NCI-H2227 (cell line): ENCODE results near the gene C16orf87.
"Not testable (repeated sequence)": the region's sequence is repeated elsewhere in the genome, so short reads cannot be mapped to it uniquely, and the experiment has no call there.

Experiments used
- DNase-seq: peaks from one replicate; lab custom pipeline; 2025; ENCODE audit not compliant: unreplicated experiment; lab: John Stamatoyannopoulos, UW

C16orf87 gene

DNA sequence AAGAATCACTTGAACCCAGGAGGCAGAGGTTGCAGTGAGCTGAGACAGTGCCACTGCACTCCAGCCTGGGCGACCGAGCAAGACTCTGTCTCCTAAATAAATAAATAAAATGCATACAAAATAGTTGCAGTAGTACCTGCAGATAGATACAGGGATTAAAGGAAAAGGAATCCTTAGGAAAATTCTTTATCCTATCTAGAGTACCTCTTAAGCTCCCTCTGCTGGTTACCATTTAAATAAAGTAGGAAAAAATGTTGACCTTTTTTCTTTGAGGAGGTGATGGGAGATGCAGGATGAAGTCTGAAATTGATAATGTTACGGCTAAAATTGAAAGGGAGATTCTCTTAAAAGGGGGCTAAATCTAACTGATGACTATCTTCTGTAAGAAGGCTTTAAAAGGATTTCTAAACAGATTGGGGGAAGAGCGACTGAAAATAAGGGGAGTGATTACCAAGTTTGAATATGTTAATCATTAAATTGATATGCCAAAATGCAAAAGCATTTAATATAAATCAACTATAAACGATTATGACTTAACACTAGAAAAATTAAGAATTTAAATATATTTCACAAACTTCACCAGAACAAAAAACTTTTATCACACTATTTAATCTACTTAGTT lies 29.4 kb downstream of the C16orf87 start:
- DNase-seq, result peak; percentile 12

- no peak for DNase-seq
Observed at GRCh38 chr16:46800494-46800893, 30.5 kb downstream of the C16orf87 start.

- no peak for DNase-seq
Observed at GRCh38 chr16:46797501-46797900, 33.5 kb downstream of the C16orf87 start.

DNA sequence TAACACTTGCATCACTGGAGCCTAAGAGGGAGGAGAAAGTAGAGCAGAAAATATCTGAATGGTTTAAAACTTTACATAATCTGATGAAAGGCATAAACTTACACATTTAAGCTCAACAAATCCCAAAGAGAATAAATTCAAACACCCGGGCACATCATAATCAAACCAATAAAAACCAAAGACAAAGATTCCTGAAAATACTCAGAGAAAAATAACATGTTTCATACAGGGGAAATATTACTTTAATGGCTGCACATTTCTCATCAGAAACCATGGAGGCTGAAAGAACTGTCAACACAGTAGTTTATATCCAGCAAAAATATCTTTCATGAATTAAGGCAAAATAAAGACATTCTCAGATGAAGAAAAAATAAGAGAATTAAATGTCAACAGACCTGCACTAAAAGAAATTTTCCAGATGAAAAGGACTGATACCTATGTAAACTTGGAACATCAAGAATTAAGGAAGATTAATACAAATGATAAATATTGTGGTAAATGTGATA lies 34.2 kb downstream of the C16orf87 start:
- DNase-seq, result no peak

GRCh38 chr16:46793841-46794240 lies 37.1 kb downstream of the C16orf87 start:
- DNase-seq, result no peak

DNA sequence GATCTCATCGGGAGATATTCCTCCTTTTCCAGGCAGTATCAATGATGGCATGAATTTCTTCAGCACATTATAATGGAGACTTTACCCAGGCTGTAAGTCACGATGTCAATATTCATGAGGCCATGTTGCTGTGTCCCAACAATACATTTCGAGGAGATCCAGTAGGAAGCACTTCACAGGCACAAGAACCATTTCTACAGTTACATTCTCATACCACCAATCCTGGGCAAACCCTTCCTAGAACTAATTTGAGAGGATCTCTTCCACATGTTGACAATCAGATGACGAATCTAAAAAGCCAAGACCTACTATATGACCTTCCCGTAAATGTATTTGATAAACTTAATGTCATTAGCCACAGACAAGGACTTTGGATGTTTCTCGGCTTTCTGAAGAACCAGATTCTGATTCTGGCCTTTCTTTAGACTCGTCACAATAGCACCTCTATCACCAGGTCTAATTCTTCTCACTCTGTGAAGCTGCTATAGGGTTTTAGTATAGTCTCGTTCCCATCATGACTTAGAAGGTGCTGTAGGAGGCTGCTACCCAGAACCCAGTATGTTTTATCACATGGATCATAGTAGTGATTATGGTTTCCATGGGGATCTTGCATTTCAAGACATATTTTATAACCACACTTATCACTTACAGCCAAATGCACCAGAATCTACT lies 40.2 kb downstream of the C16orf87 start:
- DNase-seq, result no peak

DNA sequence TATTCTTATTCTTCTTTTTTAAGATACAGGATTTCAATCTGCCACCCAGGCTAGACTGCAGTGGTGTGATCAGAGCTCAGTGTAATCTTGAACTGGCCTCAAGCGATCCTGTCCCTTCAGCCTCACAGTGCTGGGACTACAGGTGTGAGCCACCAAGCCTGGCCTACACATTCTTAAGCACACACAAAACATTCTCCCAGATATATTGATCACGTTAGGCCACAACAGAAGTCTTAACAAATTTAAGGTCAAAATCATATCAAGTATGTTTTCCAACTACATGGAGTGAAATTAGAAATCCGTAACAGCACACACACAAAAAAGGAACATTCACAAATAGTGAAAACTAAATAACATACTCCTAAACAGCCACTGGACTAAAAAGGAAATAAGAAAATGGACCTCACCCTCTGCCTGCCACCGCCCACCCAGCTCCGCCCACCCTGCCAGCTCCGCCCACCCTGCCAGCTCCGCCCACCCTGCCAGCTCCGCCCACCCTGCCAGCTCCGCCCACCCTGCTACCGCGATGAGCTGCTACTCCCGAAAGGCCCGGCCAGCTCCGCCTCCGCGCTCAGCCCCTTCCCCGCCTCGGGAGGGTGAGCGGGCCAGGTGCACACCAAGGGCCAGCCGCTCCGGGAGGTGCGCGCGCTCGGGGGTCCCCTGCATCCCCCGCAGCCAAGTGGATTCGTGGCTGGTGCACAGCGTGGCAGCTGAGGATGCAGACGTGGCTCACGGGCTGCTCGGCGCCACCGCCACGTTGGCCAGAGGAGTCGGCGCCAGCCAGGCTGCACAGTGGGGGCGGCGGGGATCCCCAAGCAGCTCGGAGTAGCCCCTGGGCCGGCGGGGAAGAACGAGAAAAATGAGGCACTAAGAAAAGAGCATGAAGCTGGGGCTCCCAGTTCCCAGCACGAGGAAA lies 41.2 kb downstream of the C16orf87 start:
- DNase-seq, result peak; percentile 61

- no peak for DNase-seq
Observed at GRCh38 chr16:46788891-46789474, 42.0 kb downstream of the C16orf87 start.

- DNase-seq, result no peak
Observed at GRCh38 chr16:46787909-46788308, 43.1 kb downstream of the C16orf87 start.

DNA sequence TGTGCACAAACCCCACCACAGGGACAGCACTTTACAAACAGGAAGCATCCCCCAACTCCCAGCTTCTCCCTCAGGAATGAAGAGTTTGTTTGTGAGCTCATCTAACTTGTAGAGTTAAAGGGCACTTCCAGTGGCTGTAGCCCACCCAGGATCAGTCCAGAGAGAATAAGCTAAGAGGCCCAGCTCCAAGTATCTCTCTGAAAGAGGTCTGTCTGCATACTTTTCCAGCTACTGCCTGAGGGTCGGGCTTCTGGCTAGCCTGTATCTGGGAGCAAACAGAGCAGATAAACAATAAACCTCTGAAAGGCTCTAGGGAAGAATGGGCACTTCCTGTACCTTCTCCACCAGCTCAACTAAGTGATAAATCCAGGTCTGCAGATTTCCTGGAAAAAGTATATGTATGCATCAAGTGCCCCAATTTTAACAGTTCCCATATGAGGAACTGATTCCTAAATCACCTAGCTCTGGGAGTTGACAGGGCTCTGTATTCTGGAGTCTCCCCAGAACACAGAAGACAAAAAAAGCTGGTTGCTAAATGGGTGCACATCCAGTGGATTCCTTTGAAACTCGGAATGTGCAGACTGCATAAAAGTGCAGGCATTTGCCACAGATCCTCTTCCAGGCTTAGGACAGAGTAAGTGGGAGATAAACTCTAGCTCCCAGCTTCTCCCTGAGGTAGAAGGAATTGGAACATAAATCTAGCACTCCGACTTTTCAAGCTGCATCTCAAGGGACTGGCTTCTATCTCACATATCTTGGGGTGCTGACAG lies 45.7 kb downstream of the C16orf87 start:
- DNase-seq, result no peak

- DNase-seq, result not testable (repeated sequence)
Observed at GRCh38 chr16:46784569-46784968, 46.4 kb downstream of the C16orf87 start.

- no peak for DNase-seq
Observed at GRCh38 chr16:46783800-46784199, 47.2 kb downstream of the C16orf87 start.

DNA sequence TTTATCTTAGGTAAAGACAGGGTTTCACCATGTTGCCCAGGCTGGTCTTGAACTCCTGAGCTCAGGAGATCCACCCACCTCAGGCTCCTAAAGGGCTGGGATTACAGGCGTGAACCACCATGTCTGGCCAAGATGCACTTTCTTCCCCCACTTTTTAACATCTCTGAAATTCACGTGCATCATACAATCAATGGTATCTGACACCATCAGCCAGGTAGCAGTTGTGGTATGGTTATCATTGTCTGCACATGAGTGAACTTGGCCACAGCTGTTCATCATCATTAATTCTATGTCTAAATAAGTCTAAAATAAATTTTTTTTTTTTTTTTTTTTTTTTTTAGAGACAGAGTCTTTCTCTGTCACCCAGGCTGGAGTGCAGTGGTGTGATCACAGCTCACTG lies 48.7 kb downstream of the C16orf87 start:
- no peak for DNase-seq

DNA sequence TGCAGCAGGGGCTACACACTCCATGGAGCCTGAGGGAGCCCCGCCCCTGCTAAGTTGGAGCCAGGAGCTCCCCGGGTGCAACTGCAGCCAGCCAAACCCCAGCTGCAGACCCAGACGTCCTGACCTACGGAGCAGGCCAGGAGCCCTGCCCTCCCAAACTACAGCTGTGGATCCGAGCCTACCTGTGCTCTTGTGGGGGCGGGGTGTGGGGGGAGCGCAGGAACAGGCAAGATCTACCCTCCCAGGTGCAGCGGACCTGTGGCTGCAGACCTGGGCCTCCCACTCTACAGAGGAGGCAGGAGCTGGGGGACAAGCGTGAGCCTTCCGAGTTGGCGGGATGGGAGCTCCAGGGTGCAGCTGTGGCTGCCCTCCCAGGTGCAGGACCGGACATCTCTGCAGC lies 53.2 kb downstream of the C16orf87 start:
- no peak for DNase-seq

- DNase-seq, result no peak
Observed at GRCh38 chr16:46775214-46775613, 55.8 kb downstream of the C16orf87 start.

DNA sequence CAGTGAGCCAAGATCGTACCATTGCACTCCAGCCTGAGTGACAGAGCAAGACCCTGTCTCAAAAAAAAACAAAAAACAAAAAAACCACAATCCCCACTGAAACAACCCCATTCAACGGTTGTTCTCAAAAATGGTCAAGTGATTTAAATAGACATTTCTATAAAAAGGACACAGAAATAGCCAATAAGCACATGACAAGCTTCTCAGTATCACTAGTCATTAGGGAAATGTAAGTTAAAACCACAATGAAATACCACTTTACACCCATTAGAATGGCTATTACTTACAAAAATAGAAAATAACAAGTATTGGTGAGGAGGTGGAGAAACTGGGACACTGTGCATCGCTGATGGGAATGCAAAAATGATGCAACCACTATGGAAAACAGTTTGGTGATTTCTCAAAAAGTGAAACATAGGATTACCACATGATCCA lies 56.2 kb downstream of the C16orf87 start:
- DNase-seq, result no peak

DNA sequence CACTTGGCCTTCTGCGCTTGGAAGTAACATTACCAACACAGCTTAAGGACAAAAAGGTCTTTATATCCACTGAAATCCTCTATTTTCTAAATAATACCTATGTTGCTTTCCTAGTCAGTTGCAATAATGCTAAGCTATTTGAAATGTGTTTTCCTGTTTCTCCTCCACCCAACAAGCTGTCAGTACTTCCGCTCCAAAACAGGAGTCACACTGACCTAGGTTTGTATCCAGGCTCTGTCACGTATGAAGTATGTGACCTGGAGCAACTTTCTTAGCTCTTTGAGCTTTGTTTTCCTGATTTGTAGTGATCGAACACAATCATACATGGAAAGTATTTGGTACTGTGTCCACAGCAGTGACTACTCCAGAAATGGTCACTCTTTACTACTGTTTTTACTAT lies 58.5 kb downstream of the C16orf87 start:
- DNase-seq, result no peak

DNA sequence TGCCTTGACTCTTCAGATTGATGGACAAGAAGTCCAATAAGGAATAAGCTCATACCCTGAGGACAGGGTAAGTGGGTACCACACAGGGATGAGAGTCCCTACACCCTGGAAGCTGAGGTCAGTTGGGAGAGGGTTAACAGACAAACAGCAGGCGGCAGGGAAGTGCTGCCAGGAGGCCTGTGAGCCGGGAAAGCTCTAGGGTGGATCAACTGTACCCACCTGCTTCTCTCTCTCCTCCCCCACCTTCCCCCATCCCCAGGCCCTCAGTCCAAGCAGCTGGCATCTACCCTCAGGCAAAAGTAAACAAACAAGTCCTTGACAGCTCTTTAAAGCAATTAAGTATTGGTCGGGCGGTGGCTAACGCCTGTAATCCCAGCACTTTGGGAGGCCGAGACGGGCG lies 62.2 kb downstream of the C16orf87 start:
- DNase-seq, result peak; percentile 15

GRCh38 chr16:46765050-46765449 lies 65.9 kb downstream of the C16orf87 start:
- DNase-seq, result no peak

DNA sequence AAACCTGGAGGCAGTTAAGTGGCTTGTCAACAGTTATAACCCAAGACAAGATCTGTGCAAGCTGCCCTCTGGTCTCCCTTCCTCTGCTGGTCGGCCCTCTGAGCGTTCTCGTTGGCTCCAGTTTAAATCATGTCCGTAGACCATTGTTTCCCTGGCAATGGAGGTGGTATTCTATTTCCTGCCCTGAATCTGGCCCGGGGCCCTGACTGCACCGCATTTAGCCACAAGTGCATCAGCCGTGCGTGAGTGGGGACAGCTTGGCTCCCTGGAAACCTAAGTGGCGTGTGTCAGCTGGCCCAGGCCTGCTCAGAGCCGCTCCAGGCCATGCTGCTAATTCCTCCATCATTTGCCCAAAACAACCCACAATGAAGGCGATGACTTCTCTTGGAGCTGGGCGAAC lies 67.8 kb downstream of the C16orf87 start:
- DNase-seq, result no peak

GRCh38 chr16:46762583-46762982 lies 68.4 kb downstream of the C16orf87 start:
- no peak for DNase-seq
